NOMO-1 treated with dmso at 0.1 percent for 144 hours (cell line): ENCODE data around the gene CAMK2B.
"Not testable (repeated sequence)": the region's sequence is repeated elsewhere in the genome, so short reads cannot be mapped to it uniquely, and the experiment has no call there.

Experiments used
- DNase-seq: peaks from one replicate; lab custom pipeline; 2025; ENCODE audit not compliant: unreplicated experiment; lab: John Stamatoyannopoulos, UW

Gene CAMK2B

GRCh38 chr7:44173911-44174693 is 151.3 kb downstream of the CAMK2B start:
- DNase-seq, result no peak

GRCh38 chr7:44172803-44173424 is 152.5 kb downstream of the CAMK2B start:
- DNase-seq, result no peak

- DNase-seq, result no peak
Measured at GRCh38 chr7:44172352-44172751, 153.0 kb downstream of the CAMK2B start.

- not testable (repeated sequence) for DNase-seq
Measured at GRCh38 chr7:44171901-44172300, 153.5 kb downstream of the CAMK2B start.

- no peak for DNase-seq
Measured at GRCh38 chr7:44167920-44168319, 157.5 kb downstream of the CAMK2B start.
